ENCODE results near the gene ELF1.
"Not testable (repeated sequence)": the region's sequence is repeated elsewhere in the genome, so short reads cannot be mapped to it uniquely, and the experiment has no call there.

DNA sequence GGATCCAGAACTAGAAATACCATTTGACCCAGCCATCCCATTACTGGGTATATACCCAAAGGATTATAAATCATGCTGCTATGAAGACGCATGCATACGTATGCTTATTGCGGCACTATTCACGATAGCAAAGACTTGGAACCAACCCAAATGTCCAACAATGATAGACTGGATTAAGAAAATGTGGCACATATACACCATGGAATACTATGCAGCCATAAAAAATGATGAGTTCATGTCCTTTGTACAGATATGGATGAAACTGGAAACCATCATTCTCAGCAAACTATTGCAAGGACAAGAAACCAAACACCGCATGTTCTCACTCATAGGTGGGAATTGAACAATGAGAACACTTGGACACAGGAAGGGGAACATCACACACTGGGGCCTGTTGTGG is 17.4 kb upstream of the ELF1 start:
- TF ChIP-seq, protein P1, sequence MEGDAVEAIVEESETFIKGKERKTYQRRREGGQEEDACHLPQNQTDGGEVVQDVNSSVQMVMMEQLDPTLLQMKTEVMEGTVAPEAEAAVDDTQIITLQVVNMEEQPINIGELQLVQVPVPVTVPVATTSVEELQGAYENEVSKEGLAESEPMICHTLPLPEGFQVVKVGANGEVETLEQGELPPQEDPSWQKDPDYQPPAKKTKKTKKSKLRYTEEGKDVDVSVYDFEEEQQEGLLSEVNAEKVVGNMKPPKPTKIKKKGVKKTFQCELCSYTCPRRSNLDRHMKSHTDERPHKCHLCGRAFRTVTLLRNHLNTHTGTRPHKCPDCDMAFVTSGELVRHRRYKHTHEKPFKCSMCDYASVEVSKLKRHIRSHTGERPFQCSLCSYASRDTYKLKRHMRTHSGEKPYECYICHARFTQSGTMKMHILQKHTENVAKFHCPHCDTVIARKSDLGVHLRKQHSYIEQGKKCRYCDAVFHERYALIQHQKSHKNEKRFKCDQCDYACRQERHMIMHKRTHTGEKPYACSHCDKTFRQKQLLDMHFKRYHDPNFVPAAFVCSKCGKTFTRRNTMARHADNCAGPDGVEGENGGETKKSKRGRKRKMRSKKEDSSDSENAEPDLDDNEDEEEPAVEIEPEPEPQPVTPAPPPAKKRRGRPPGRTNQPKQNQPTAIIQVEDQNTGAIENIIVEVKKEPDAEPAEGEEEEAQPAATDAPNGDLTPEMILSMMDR (conservative IDR thresholded peaks at IDR 0.05 in 1 of 2, IDR thresholded peaks at IDR 0.05 in 1 of 2; ENCODE audit: extremely low read depth in 1 of 2, insufficient read depth in 1 of 2, low read depth in 1 of 2, low read length in 2 of 2), result not testable (repeated sequence)
- not testable (repeated sequence) for TF ChIP-seq EZH2 (IDR thresholded peaks at IDR 0.05; ENCODE audit: borderline replicate concordance, low read length)
